ENCODE measurements around the gene SNRNP200. TPM values are rescaled to one million over a fixed set of nuclear protein-coding genes. Genes with fewer than 3 reads are reported as not detected.

Gene SNRNP200
- total RNA-seq, 4 donors from 2014 or later = 35.0 to 147 (median 65.5) TPM

DNA sequence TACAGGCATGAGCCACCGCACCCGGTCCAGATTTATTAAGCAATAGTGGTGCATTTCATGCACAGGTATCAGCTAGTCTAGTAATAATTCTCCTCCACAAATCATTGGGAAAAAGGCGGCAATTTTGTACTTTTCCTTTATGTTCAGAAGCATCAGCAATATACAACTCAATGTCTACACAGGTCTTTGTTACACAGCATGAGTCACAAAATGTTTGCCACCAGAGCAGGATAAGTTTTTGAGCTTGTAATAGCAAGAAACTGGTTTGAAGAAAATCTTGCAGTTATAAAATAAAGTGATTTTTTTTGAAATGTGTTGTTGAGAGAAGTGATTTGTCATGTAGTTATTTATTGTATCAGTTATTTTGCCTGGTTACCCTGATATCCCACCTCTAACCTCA, 15.0 kb upstream of the SNRNP200 start:
- no peaks in the 10 kb centered on the region for H3K9me3 ChIP-seq
- no peak overlapping the region for H3K4me3 ChIP-seq
- DNase-seq = no peak
- H3K4me1 ChIP-seq = no peaks in the 10 kb centered on the region
- peaks cover 0 to 15% of the 10 kb centered on the region in 2 donors for H3K27me3 ChIP-seq
- no peaks in the 10 kb centered on the region for H3K36me3 ChIP-seq
- TF ChIP-seq, protein P1, sequence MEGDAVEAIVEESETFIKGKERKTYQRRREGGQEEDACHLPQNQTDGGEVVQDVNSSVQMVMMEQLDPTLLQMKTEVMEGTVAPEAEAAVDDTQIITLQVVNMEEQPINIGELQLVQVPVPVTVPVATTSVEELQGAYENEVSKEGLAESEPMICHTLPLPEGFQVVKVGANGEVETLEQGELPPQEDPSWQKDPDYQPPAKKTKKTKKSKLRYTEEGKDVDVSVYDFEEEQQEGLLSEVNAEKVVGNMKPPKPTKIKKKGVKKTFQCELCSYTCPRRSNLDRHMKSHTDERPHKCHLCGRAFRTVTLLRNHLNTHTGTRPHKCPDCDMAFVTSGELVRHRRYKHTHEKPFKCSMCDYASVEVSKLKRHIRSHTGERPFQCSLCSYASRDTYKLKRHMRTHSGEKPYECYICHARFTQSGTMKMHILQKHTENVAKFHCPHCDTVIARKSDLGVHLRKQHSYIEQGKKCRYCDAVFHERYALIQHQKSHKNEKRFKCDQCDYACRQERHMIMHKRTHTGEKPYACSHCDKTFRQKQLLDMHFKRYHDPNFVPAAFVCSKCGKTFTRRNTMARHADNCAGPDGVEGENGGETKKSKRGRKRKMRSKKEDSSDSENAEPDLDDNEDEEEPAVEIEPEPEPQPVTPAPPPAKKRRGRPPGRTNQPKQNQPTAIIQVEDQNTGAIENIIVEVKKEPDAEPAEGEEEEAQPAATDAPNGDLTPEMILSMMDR (IDR thresholded peaks at IDR 0.05) = no peak
- no peak for TF ChIP-seq POLR2A (IDR thresholded peaks at IDR 0.05)
- intact Hi-C loops (cut with DNase I; ENCODE audit: low total_unique reads) = no loop called here
- H3K27ac ChIP-seq = no peak overlapping the region

DNA sequence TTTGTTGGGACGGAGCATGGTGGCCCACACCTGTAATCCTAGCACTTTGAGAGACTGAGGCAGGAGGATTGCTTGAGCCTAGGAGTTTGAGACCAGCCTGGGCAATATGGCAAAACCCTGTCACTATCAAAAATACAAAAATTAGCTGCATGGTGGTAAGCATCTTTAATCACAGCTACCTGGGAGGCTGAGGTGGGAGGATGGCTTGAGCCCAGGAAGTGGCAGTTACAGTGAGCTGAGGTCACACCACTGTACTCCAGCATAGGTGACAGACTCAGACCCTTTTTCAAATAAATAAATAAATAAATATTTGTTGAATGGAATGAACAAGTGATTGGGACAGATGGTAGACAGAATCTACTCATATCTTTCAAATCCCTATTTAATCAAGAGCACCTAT, 14.1 kb upstream of the SNRNP200 start:
- TF ChIP-seq, protein P1 (IDR thresholded peaks at IDR 0.05) = no peak
- TF ChIP-seq POLR2A (IDR thresholded peaks at IDR 0.05) = no peak
- Histone ChIP-seq H3K9me3 (no peaks in the 10 kb centered on the region), H3K4me3 (no peak overlapping the region), H3K27me3 (peaks cover 0 to 12% of the 10 kb centered on the region in 2 donors), H3K36me3 (no peaks in the 10 kb centered on the region), H3K27ac (no peak overlapping the region), H3K4me1 (no peaks in the 10 kb centered on the region)
- intact Hi-C loops (cut with DNase I; ENCODE audit: low total_unique reads) = no loop called here
- no peak for DNase-seq

DNA sequence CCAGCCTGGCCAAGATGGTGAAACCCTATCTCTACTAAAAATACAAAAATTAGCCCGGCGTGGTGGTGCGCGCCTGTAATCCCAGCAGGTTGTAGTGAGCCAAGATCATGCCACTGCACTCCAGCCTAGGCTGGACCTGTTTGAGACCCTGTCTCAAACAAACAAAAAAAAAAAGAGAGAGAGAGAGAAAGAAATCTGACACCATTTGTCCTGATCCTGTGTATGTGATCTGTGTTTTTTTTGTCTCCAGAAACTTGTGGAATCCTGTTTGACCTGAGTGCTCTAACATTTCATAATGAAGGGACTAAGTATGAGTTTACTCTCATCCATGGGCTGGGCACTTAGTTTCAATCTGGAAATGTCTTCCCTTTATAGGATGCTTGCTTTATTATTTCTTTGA, 13.4 kb upstream of the SNRNP200 start:
- TF ChIP-seq, protein P1 (IDR thresholded peaks at IDR 0.05) = no peak
- no peak for TF ChIP-seq POLR2A (IDR thresholded peaks at IDR 0.05)
- intact Hi-C loops (cut with DNase I; ENCODE audit: low total_unique reads) = no loop called here
- no peak overlapping the region for H3K4me3 ChIP-seq
- no peaks in the 10 kb centered on the region for H3K36me3 ChIP-seq
- no peak overlapping the region for H3K27ac ChIP-seq
- peaks cover 0 to 12% of the 10 kb centered on the region in 2 donors for H3K27me3 ChIP-seq
- DNase-seq = no peak
- no peaks in the 10 kb centered on the region for H3K4me1 ChIP-seq
- H3K9me3 ChIP-seq = no peaks in the 10 kb centered on the region

DNA sequence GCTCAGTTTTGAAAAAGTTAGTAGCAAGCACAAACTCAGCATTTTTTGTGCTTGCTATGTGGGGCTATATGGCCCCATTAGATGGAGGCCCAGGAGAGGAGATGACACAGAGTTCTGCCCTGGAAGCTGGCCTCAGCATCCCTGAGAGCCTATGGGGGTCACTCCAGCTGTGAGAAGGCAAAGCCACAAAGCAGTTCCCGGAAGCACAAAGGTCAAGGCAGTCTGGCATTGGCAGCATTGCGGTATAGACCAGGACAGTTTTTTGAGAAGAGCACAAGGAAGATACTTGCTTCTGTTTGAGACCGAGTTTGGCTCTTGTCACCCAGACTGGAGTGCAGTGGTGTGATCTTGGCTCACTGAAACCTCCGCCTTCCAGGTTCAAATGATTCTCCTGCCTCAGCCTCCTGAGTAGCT, 12.2 kb upstream of the SNRNP200 start:
- no peak overlapping the region for H3K27ac ChIP-seq
- H3K36me3 ChIP-seq = no peaks in the 10 kb centered on the region
- no peak for DNase-seq
- H3K4me3 ChIP-seq = no peak overlapping the region
- TF ChIP-seq POLR2A (IDR thresholded peaks at IDR 0.05) = no peak
- TF ChIP-seq, protein P1 (IDR thresholded peaks at IDR 0.05) = no peak
- H3K27me3 ChIP-seq = peaks cover 0 to 12% of the 10 kb centered on the region in 2 donors
- no peaks in the 10 kb centered on the region for H3K9me3 ChIP-seq
- no peaks in the 10 kb centered on the region for H3K4me1 ChIP-seq
- intact Hi-C loops (cut with DNase I; ENCODE audit: low total_unique reads) = no loop called here

DNA sequence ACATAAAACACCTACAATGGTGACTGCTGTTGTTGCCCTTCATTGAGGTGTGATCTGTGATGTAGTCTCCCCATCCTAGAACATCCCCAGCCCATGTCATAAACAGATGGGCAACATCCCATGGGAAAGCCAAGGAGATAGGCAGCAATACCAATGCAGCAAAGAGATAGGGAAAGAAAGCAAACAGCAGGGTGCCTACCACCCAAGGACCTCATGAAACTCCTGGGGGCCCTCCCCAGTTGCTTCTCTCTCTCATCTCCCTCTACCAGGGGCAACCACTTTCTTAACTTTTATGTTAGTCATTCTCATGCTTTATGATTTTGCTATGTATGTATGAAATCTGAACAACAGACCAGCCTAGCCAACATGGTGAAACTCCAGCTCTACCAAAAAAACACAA, 11.7 kb upstream of the SNRNP200 start:
- no peak for TF ChIP-seq POLR2A (IDR thresholded peaks at IDR 0.05)
- TF ChIP-seq, protein P1 (IDR thresholded peaks at IDR 0.05) = no peak
- Histone ChIP-seq H3K36me3 (no peaks in the 10 kb centered on the region), H3K9me3 (no peaks in the 10 kb centered on the region), H3K27ac (no peak overlapping the region), H3K4me3 (no peak overlapping the region), H3K27me3 (peaks cover 0 to 12% of the 10 kb centered on the region in 2 donors), H3K4me1 (no peaks in the 10 kb centered on the region)
- no peak for DNase-seq
- intact Hi-C loops (cut with DNase I; ENCODE audit: low total_unique reads) = no loop called here
